Neural cell (in vitro differentiated cells): ENCODE data around the gene TSKS. TPM values are rescaled to one million over a fixed set of nuclear protein-coding genes. Genes with fewer than 3 reads are reported as not detected.

ENCODE experiments used
- H2AFZ ChIP-seq: fragments of 200-600, 300-800 bp; sonication (generic), shearing (Covaris generic); 2 replicates; pipeline ENCODE4 v1.6.0; 2014; ENCODE audit warnings: low read depth, mild to moderate bottlenecking, antibody characterized with exemption, low read length, moderate library complexity
- H3F3A ChIP-seq: fragments of 200-600 bp; shearing (Covaris generic); 2 replicates; pipeline ENCODE4 v1.6.1; 2016; ENCODE audit warnings: mild to moderate bottlenecking, moderate library complexity, mixed read lengths, antibody characterized with exemption, low read length; ENCODE audit not compliant: insufficient read depth, poor library complexity, severe bottlenecking
- H3K27ac ChIP-seq: fragments of 200-600, 300-800 bp; sonication (generic), shearing (Covaris generic); 2 replicates; pipeline ENCODE4 v1.5.1; 2014; ENCODE audit warnings: mild to moderate bottlenecking, low read length, moderate library complexity
- H3K27me3 ChIP-seq: fragments of 300-800, 200-600 bp; sonication (generic), shearing (Covaris generic); 2 replicates; pipeline ENCODE4 v1.6.0; 2014; ENCODE audit warnings: mild to moderate bottlenecking, low read depth, low read length, moderate library complexity; ENCODE audit not compliant: insufficient read depth
- H3K36me3 ChIP-seq: fragments of 300-800, 200-600 bp; sonication (generic), shearing (Covaris generic); 2 replicates; pipeline ENCODE4 v1.5.1; 2014; ENCODE audit warnings: mild to moderate bottlenecking, antibody characterized with exemption, low read length, moderate library complexity; ENCODE audit not compliant: insufficient read depth
- H3K4me2 ChIP-seq: fragments of 300-800, 200-600 bp; sonication (generic), shearing (Covaris generic); 2 replicates; pipeline ENCODE4 v1.6.0; 2014; ENCODE audit warnings: mild to moderate bottlenecking, low read length
- H3K4me3 ChIP-seq: fragments of 300-800, 200-600 bp; sonication (generic), shearing (Covaris generic); 2 replicates; pipeline ENCODE4 v1.5.1; 2014; ENCODE audit warnings: mild to moderate bottlenecking, low read length, moderate library complexity
- H3K79me2 ChIP-seq: fragments of 200-600 bp; shearing (Covaris generic); replicated peaks from 2 replicates; pipeline ENCODE4 v1.6.0; 2014; ENCODE audit warnings: mild to moderate bottlenecking, low read length, moderate library complexity; ENCODE audit not compliant: insufficient read depth
- H3K9ac ChIP-seq: fragments of 300-800, 200-600 bp; sonication (generic), shearing (Covaris generic); 2 replicates; pipeline ENCODE4 v1.6.1; 2016; ENCODE audit warnings: mild to moderate bottlenecking, low read length, mixed read lengths
- H3K9me2 ChIP-seq: fragments of 200-600 bp; shearing (Covaris generic); 2 replicates; pipeline ENCODE4 v1.6.1; 2016; ENCODE audit warnings: mild to moderate bottlenecking, low read length, mixed read lengths; ENCODE audit not compliant: insufficient read depth
- H3K9me3 ChIP-seq: fragments of 200-600, 300-800 bp; sonication (generic), shearing (Covaris generic); 2 replicates; pipeline ENCODE4 v1.6.1; 2016; ENCODE audit warnings: mild to moderate bottlenecking, mixed run types, low read length, moderate library complexity, mixed read lengths
- H4K20me1 ChIP-seq: fragments of 200-600 bp; shearing (Covaris generic); 2 replicates; pipeline ENCODE4 v1.6.1; 2016; ENCODE audit warnings: mild to moderate bottlenecking, mixed run types; ENCODE audit not compliant: insufficient read depth
- EP300 ChIP-seq: fragments of 450-650 bp; conservative IDR thresholded peaks from 2 replicates; pipeline ENCODE4 v1.6.1; 2014; ENCODE audit warnings: antibody characterized with exemption, mild to moderate bottlenecking, moderate library complexity; ENCODE audit not compliant: poor library complexity, severe bottlenecking
- EZH2 ChIP-seq: fragments of 200-600, 300-800 bp; shearing (Covaris generic), sonication (generic); IDR thresholded peaks from 2 replicates; pipeline ENCODE4 v1.6.1; 2014; ENCODE audit warnings: antibody characterized with exemption, low read length, borderline replicate concordance, mild to moderate bottlenecking; ENCODE audit not compliant: insufficient read depth, poor library complexity, severe bottlenecking
- MXI1 ChIP-seq: fragments of 450-650 bp; conservative IDR thresholded peaks from 2 replicates; pipeline ENCODE4 v1.6.1; 2014; ENCODE audit warnings: antibody characterized with exemption, mild to moderate bottlenecking; ENCODE audit not compliant: poor library complexity, severe bottlenecking
- POLR2AphosphoS5 ChIP-seq: IDR thresholded peaks from 2 replicates; pipeline ENCODE4 v1.6.1; 2012
- RAD21 ChIP-seq: fragments of 450-650 bp; conservative IDR thresholded peaks from 2 replicates; pipeline ENCODE4 v1.6.1; 2014; ENCODE audit warnings: antibody characterized with exemption, mild to moderate bottlenecking, moderate library complexity
- REST ChIP-seq: IDR thresholded peaks from 2 replicates; pipeline ENCODE4 v1.6.1; 2012; ENCODE audit warnings: borderline replicate concordance
- SMC3 ChIP-seq: fragments of 450-650 bp; conservative IDR thresholded peaks from 2 replicates; pipeline ENCODE4 v1.6.1; 2014; ENCODE audit warnings: antibody characterized with exemption, mild to moderate bottlenecking, moderate library complexity; ENCODE audit not compliant: poor library complexity
- TAF1 ChIP-seq: IDR thresholded peaks from 2 replicates; pipeline ENCODE4 v1.6.1; 2012; ENCODE audit warnings: low read depth
- polyA plus RNA-seq: library from polyadenylated mRNA; depleted of rRNA; stranded (reverse); fragments of >200 nt; gene quantifications from 2 replicates; pipeline ENCODE4 v1.2.3, GENCODE V29; 2014
- TF ChIP-seq, protein P1 (sequence below): fragments of 450-650 bp; IDR thresholded peaks from 2 replicates; pipeline ENCODE4 v1.5.1; 2014; ENCODE audit warnings: antibody characterized with exemption, mild to moderate bottlenecking, moderate library complexity; ENCODE audit not compliant: poor library complexity, severe bottlenecking

Gene TSKS
- polyA plus RNA-seq, 1 donor from 2014 or later: not detected

GRCh38 chr19:49800771-49801170, 37.7 kb upstream of the TSKS start:
- Histone ChIP-seq H3K9me2 (no peaks in the 10 kb centered on the region), H3K27me3 (no peaks in the 10 kb centered on the region), H3K36me3 (no peaks in the 10 kb centered on the region), H3K4me2 (no peak overlapping the region), H3K9me3 (no peaks in the 10 kb centered on the region), H2AFZ (no peak overlapping the region), H3K9ac (no peak overlapping the region), H3K27ac (no peak overlapping the region), H3K79me2 (no peaks in the 10 kb centered on the region), H3F3A (no peaks in the 10 kb centered on the region), H3K4me3 (no peak overlapping the region), H4K20me1 (no peaks in the 10 kb centered on the region)
- TF ChIP-seq REST: no peak
- TF ChIP-seq, protein P1, sequence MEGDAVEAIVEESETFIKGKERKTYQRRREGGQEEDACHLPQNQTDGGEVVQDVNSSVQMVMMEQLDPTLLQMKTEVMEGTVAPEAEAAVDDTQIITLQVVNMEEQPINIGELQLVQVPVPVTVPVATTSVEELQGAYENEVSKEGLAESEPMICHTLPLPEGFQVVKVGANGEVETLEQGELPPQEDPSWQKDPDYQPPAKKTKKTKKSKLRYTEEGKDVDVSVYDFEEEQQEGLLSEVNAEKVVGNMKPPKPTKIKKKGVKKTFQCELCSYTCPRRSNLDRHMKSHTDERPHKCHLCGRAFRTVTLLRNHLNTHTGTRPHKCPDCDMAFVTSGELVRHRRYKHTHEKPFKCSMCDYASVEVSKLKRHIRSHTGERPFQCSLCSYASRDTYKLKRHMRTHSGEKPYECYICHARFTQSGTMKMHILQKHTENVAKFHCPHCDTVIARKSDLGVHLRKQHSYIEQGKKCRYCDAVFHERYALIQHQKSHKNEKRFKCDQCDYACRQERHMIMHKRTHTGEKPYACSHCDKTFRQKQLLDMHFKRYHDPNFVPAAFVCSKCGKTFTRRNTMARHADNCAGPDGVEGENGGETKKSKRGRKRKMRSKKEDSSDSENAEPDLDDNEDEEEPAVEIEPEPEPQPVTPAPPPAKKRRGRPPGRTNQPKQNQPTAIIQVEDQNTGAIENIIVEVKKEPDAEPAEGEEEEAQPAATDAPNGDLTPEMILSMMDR: no peak
- no peak for TF ChIP-seq TAF1
- TF ChIP-seq EP300: no peak
- no peak for TF ChIP-seq MXI1
- TF ChIP-seq SMC3: no peak
- TF ChIP-seq POLR2AphosphoS5: no peak
- no peak for TF ChIP-seq EZH2
- no peak for TF ChIP-seq RAD21

GRCh38 chr19:49799798-49800376, 36.8 kb upstream of the TSKS start:
- Histone ChIP-seq H3K27ac (no peak overlapping the region), H3K36me3 (no peaks in the 10 kb centered on the region), H3K27me3 (no peaks in the 10 kb centered on the region), H3K9ac (no peak overlapping the region), H3K9me2 (no peaks in the 10 kb centered on the region), H3K9me3 (no peaks in the 10 kb centered on the region), H3K79me2 (no peaks in the 10 kb centered on the region), H3F3A (no peaks in the 10 kb centered on the region), H2AFZ (no peak overlapping the region), H3K4me2 (no peak overlapping the region), H3K4me3 (no peak overlapping the region), H4K20me1 (no peaks in the 10 kb centered on the region)
- TF ChIP-seq EP300 (no peak), TAF1 (no peak), EZH2 (no peak), REST (no peak), POLR2AphosphoS5 (no peak), RAD21 (no peak), SMC3 (no peak), MXI1 (no peak)
- TF ChIP-seq, protein P1: no peak
